Immature natural killer cell (primary cell): ENCODE results near the gene CCIN. TPM values are rescaled to one million over a fixed set of nuclear protein-coding genes. Genes with fewer than 3 reads are reported as not detected.
A peak's percentile ranks its signal among the peaks of the same experiment; 100 is the strongest.
"Not testable (repeated sequence)": the region's sequence is repeated elsewhere in the genome, so short reads cannot be mapped to it uniquely, and the experiment has no call there.

Experiments used
- DNase-seq, 3 donors: peaks; one replicate each; pipeline ENCODE4 v3.0.0; 2022; ENCODE audit warnings: mixed read lengths in 1 of 3
- H3K27ac Mint-ChIP-seq, 6 donors: one replicate each; pipeline ENCODE4 v1.8.0; 2020; ENCODE audit warnings: mixed read lengths in 6 of 6, mild to moderate bottlenecking in 5 of 6, inconsistent platforms in 4 of 6, moderate library complexity in 3 of 6
- H3K27me3 Mint-ChIP-seq, 3 donors: one replicate each; pipeline ENCODE4 v1.8.0; 2020 to 2021; ENCODE audit warnings: low read depth in 3 of 3, mild to moderate bottlenecking in 3 of 3, mixed read lengths in 3 of 3, moderate library complexity in 3 of 3, inconsistent platforms in 1 of 3
- H3K36me3 Mint-ChIP-seq, 3 donors: one replicate each; pipeline ENCODE4 v1.8.0; 2020; ENCODE audit warnings: mixed read lengths in 3 of 3, inconsistent platforms in 2 of 3, mild to moderate bottlenecking in 2 of 3
- H3K4me1 Mint-ChIP-seq, 2 donors: one replicate each; pipeline ENCODE4 v1.8.0; 2020; ENCODE audit warnings: inconsistent platforms in 2 of 2, mild to moderate bottlenecking in 2 of 2, mixed read lengths in 2 of 2, moderate library complexity in 1 of 2
- H3K4me3 Mint-ChIP-seq, 5 donors: one replicate each; pipeline ENCODE4 v1.8.0; 2020; ENCODE audit warnings: mild to moderate bottlenecking in 5 of 5, mixed read lengths in 5 of 5, inconsistent platforms in 3 of 5, moderate library complexity in 3 of 5
- H3K9me3 Mint-ChIP-seq, 6 donors: one replicate each; pipeline ENCODE4 v1.8.0; 2020; ENCODE audit warnings: mild to moderate bottlenecking in 6 of 6, mixed read lengths in 6 of 6, inconsistent platforms in 4 of 6, moderate library complexity in 3 of 6
- polyA plus RNA-seq, 3 donors: library from polyadenylated mRNA; unstranded; fragments of 300-500 nt; fragmentation: Illumina TruSeq; gene quantifications; one replicate each; pipeline ENCODE4 v1.2.3, GENCODE V29; 2021

Gene CCIN
- polyA plus RNA-seq, 3 donors from 2014 or later: 0.43 TPM; not detected in 2

GRCh38 chr9:36154331-36154952 is 14.7 kb upstream of the CCIN start:
- H3K9me3 Mint-ChIP-seq: no peaks in the 10 kb centered on the region
- peaks cover 61 to 63% of the 10 kb centered on the region in 2 donors for H3K4me1 Mint-ChIP-seq

DNA sequence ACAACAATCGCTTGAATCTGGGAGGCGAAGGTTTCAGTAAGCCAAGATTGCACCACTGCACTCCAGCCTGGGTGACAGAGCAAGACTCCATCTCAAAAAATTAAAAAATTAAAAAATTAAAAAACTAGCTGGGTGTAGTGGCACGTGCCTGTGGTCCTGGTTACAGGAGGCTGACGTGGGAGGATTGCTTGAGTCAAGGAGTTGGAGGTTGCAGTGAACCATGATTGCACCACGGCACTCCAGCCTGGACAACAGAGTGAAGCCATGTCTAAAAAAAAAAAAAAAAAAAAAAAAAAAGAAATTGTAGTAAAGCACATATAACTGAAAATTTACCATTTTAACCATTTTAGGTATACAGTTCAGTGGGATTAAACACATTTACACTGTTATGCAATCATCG is 13.1 kb upstream of the CCIN start:
- Mint-ChIP-seq H3K4me3 (no peak overlapping the region), H3K36me3 (peaks cover 32 to 42% (median 38%) of the 10 kb centered on the region in 3 donors), H3K27me3 (peaks cover 11 to 12% (median 12%) of the 10 kb centered on the region in 3 donors), H3K9me3 (no peaks in the 10 kb centered on the region), H3K4me1 (peaks cover 50 to 53% of the 10 kb centered on the region in 2 donors), H3K27ac (peak overlapping the region in 1 of 6 donors; percentile 82)
- DNase-seq: no peak

More at GRCh38 chr9:36154331-36154952, 14.7 kb upstream of the CCIN start:
- Mint-ChIP-seq H3K4me3 (peak overlapping the region in 3 of 5 donors; percentile 5 to 44 (median 8)), H3K36me3 (peaks cover 28 to 40% (median 33%) of the 10 kb centered on the region in 3 donors), H3K27ac (peak overlapping the region in 5 of 6 donors; percentile 74 to 96 (median 86)), H3K27me3 (peaks cover 11 to 12% (median 12%) of the 10 kb centered on the region in 3 donors)
- DNase-seq: no peak

GRCh38 chr9:36158122-36158521 is 11.1 kb upstream of the CCIN start:
- DNase-seq: no peak
- Mint-ChIP-seq H3K27ac (peak overlapping the region in 4 of 6 donors; percentile 3 to 21 (median 7)), H3K4me1 (peaks cover 33 to 47% of the 10 kb centered on the region in 2 donors), H3K4me3 (no peak overlapping the region), H3K27me3 (peaks cover 3 to 6% (median 5%) of the 10 kb centered on the region in 3 donors), H3K9me3 (no peaks in the 10 kb centered on the region), H3K36me3 (peaks cover 32 to 47% (median 47%) of the 10 kb centered on the region in 3 donors)

- Mint-ChIP-seq H3K9me3 (no peaks in the 10 kb centered on the region), H3K36me3 (peaks cover 32 to 44% (median 42%) of the 10 kb centered on the region in 3 donors), H3K4me3 (no peak overlapping the region), H3K27me3 (peaks cover 0 to 5% (median 4%) of the 10 kb centered on the region in 3 donors), H3K4me1 (peaks cover 29 to 39% of the 10 kb centered on the region in 2 donors), H3K27ac (peak overlapping the region in 4 of 6 donors; percentile 25 to 51 (median 38))
- no peak for DNase-seq
Observed at GRCh38 chr9:36158917-36159316, 10.3 kb upstream of the CCIN start.

DNA sequence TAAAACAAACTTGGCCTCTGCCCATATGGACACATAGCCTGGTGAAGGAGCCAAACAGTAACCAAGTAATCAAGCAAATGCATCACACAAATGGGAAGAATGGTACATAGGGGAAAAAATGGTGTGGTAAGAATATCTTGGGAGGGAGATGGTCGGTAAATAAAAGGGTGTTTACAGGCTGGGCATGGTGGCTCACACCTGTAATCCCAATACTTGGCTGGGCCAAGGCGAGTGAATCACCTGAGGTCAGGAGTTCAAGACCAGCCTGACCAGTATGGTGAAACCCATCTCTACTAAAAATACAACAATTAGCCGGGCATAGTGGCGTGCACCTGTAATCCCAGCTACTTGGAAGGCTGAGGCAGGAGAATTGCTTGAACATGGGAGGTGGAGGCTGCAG is 9.7 kb upstream of the CCIN start:
- H3K4me3 Mint-ChIP-seq, DNase-seq, H3K9me3 Mint-ChIP-seq, H3K27me3 Mint-ChIP-seq: not testable (repeated sequence)
- peak overlapping the region in 4 of 6 donors; percentile 25 to 58 (median 40) for H3K27ac Mint-ChIP-seq
- H3K36me3 Mint-ChIP-seq: peaks cover 26 to 40% (median 36%) of the 10 kb centered on the region in 3 donors
- H3K4me1 Mint-ChIP-seq: peaks cover 26 to 34% of the 10 kb centered on the region in 2 donors

GRCh38 chr9:36160126-36160525 is 9.1 kb upstream of the CCIN start:
- not testable (repeated sequence) for H3K9me3 Mint-ChIP-seq
- peaks cover 23 to 40% (median 36%) of the 10 kb centered on the region in 3 donors for H3K36me3 Mint-ChIP-seq

DNA sequence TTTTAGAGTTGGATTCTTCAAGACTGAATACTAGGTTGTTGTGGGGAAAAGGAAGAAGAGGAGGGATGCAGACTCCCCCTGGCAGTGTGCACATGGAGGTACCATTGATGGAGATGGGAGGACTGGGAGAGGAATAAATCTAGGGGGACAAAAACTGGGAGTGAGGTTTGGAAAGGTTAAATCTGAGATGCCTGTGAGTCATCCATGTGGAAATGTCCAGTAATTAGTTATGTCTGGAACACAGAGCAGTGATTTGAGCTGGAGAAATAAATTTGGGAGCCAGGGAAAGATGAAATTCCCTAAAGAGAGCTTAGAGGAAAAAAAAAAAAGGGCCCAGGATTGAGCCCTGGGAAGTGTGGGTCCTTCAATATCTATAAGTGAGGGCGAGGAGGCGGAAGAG is 8.0 kb upstream of the CCIN start:
- Mint-ChIP-seq H3K4me3 (no peak overlapping the region), H3K27ac (peak overlapping the region; percentile 44 to 86 (median 62)), H3K9me3 (no peaks in the 10 kb centered on the region), H3K36me3 (peaks cover 23 to 40% (median 36%) of the 10 kb centered on the region in 3 donors), H3K4me1 (peaks cover 30 to 35% of the 10 kb centered on the region in 2 donors), H3K27me3 (peaks cover 0 to 6% (median 5%) of the 10 kb centered on the region in 3 donors)
- no peak for DNase-seq

More at GRCh38 chr9:36160126-36160525, 9.1 kb upstream of the CCIN start:
- H3K27me3 Mint-ChIP-seq, H3K4me3 Mint-ChIP-seq, DNase-seq: not testable (repeated sequence)
- Mint-ChIP-seq H3K27ac (peak overlapping the region in 4 of 6 donors; percentile 2 to 81 (median 60)), H3K4me1 (peaks cover 22 to 31% of the 10 kb centered on the region in 2 donors)

- peaks cover 37 to 43% of the 10 kb centered on the region in 2 donors for H3K4me1 Mint-ChIP-seq
- H3K36me3 Mint-ChIP-seq: peaks cover 23 to 36% (median 32%) of the 10 kb centered on the region in 3 donors
- H3K9me3 Mint-ChIP-seq: no peaks in the 10 kb centered on the region
- DNase-seq: no peak
- peaks cover 5 to 11% (median 10%) of the 10 kb centered on the region in 3 donors for H3K27me3 Mint-ChIP-seq
- H3K4me3 Mint-ChIP-seq: no peak overlapping the region
- H3K27ac Mint-ChIP-seq: peak overlapping the region in 3 of 6 donors; percentile 40 to 74 (median 61)
Observed at GRCh38 chr9:36162211-36162738, 6.9 kb upstream of the CCIN start.

- no peak for DNase-seq
- Mint-ChIP-seq H3K27ac (peak overlapping the region in 4 of 6 donors; percentile 28 to 77 (median 34)), H3K4me3 (no peak overlapping the region), H3K4me1 (peaks cover 37 to 38% of the 10 kb centered on the region in 2 donors), H3K9me3 (no peaks in the 10 kb centered on the region), H3K36me3 (peaks cover 21 to 33% (median 27%) of the 10 kb centered on the region in 3 donors), H3K27me3 (peaks cover 5 to 11% (median 10%) of the 10 kb centered on the region in 3 donors)
Observed at GRCh38 chr9:36163049-36163785, 6.0 kb upstream of the CCIN start.

DNA sequence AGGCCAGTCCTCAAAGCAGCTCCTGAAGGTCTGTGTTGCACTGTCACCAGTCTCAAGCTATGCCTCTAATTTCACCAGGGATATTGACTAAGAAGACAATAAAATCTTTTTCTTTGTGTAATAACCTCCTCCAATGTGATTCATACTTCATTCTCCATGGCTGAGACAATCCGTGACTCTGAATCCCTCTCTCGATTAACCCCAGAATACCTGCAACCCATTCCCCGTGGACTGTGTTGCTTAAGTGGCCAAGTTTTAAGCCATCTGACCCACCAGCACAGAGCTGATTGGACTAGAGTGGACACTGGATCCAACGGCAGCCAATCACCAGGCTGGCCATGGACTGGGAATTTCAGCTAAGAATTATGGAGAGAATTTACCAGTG is 5.4 kb upstream of the CCIN start:
- Mint-ChIP-seq H3K36me3 (peaks cover 15 to 28% (median 23%) of the 10 kb centered on the region in 3 donors), H3K27ac (peak overlapping the region in 4 of 6 donors; percentile 15 to 77 (median 58)), H3K9me3 (no peaks in the 10 kb centered on the region), H3K27me3 (peaks cover 5 to 11% (median 10%) of the 10 kb centered on the region in 3 donors), H3K4me3 (no peak overlapping the region), H3K4me1 (peaks cover 33 to 34% of the 10 kb centered on the region in 2 donors)
- no peak for DNase-seq

- no peak for DNase-seq
- Mint-ChIP-seq H3K9me3 (no peaks in the 10 kb centered on the region), H3K4me1 (peaks cover 29 to 31% of the 10 kb centered on the region in 2 donors), H3K27me3 (peaks cover 5 to 13% (median 10%) of the 10 kb centered on the region in 3 donors), H3K4me3 (peak overlapping the region in 1 of 5 donors; percentile 24), H3K27ac (peak overlapping the region in 5 of 6 donors; percentile 15 to 77 (median 55)), H3K36me3 (peaks cover 9 to 22% (median 21%) of the 10 kb centered on the region in 3 donors)
Observed at GRCh38 chr9:36164372-36164771, 4.8 kb upstream of the CCIN start.

DNA sequence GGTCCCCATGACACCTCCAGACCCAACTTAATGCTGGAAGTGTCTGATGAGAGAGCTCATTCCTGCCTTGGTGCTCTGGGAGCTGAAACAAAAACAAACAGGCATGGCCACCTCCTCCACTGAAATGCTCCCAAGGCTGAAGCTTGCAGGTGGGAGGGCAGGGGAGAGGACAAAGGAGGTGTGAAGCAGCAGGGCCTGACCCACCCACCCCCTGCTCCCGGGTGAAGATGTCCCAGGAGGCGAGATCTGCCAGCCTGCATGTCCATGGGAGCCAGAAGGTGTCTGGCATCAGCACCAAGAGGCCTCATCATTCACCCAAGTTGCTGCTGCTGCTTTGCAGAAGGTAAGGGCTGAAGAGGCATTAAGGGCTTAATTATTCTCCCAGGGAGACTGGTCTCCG is 4.2 kb upstream of the CCIN start:
- peaks cover 7 to 20% (median 16%) of the 10 kb centered on the region in 3 donors for H3K36me3 Mint-ChIP-seq
- peak overlapping the region in 4 of 6 donors; percentile 16 to 71 (median 58) for H3K27ac Mint-ChIP-seq
- peaks cover 28 to 29% of the 10 kb centered on the region in 2 donors for H3K4me1 Mint-ChIP-seq
- H3K4me3 Mint-ChIP-seq: peak overlapping the region; percentile 35 to 75 (median 62)
- no peaks in the 10 kb centered on the region for H3K9me3 Mint-ChIP-seq
- peaks cover 5 to 14% (median 10%) of the 10 kb centered on the region in 3 donors for H3K27me3 Mint-ChIP-seq
- DNase-seq: no peak

DNA sequence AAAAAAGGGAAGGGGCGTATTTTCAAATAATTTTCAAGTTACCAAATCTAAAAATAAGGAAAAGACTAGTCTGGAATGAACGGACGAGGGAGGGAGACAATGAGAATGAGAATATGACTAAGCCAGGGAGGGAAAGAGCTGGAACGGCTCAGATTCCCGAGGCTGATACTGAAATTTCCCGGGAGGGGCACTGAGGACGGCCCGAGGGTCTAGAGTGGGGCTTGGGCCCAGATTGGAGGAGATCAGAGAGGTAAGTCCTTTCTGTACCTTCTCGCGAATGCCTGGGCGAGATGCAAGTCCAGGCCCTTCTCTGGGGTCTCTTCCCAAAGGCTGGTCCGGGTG is 3.4 kb upstream of the CCIN start:
- Mint-ChIP-seq H3K27ac (peak overlapping the region in 2 of 6 donors; percentile 30 to 31), H3K36me3 (peaks cover 7 to 15% (median 10%) of the 10 kb centered on the region in 3 donors), H3K9me3 (no peaks in the 10 kb centered on the region), H3K27me3 (peaks cover 6 to 17% (median 10%) of the 10 kb centered on the region in 3 donors), H3K4me1 (peaks cover 26 to 28% of the 10 kb centered on the region in 2 donors), H3K4me3 (peak overlapping the region; percentile 44 to 75 (median 62))
- DNase-seq: no peak
